ENCODE measurements around the gene BARD1.
"Not testable (repeated sequence)": the region's sequence is repeated elsewhere in the genome, so short reads cannot be mapped to it uniquely, and the experiment has no call there.

The BARD1 gene

GRCh38 chr2:214699236-214699635 is 110.2 kb downstream of the BARD1 start:
- DNase-seq (ENCODE audit: extremely low read depth, insufficient read length): no peak
- Histone ChIP-seq H3K36me3 (ENCODE audit: control insufficient read depth, insufficient read depth, low read length) (no peaks in the 10 kb centered on the region), H3K4me3 (replicated peaks; ENCODE audit: low read depth, low read length) (no peak overlapping the region), H3K27me3 (replicated peaks; ENCODE audit: control insufficient read depth, insufficient read depth, low read length) (no peaks in the 10 kb centered on the region)
- no peak for TF ChIP-seq CTCF (IDR thresholded peaks at IDR 0.05; ENCODE audit: insufficient read depth, low read length, poor library complexity, severe bottlenecking)

- H3K4me3 ChIP-seq (replicated peaks; ENCODE audit: low read depth, low read length): no peak overlapping the region
- DNase-seq (ENCODE audit: extremely low read depth, insufficient read length): no peak
Observed at GRCh38 chr2:214696681-214697080, 112.8 kb downstream of the BARD1 start.

GRCh38 chr2:214695789-214696188 is 113.7 kb downstream of the BARD1 start:
- H3K36me3 ChIP-seq (ENCODE audit: control insufficient read depth, insufficient read depth, low read length): no peaks in the 10 kb centered on the region
- H3K27me3 ChIP-seq (replicated peaks; ENCODE audit: control insufficient read depth, insufficient read depth, low read length): no peaks in the 10 kb centered on the region
- TF ChIP-seq CTCF (IDR thresholded peaks at IDR 0.05; ENCODE audit: insufficient read depth, low read length, poor library complexity, severe bottlenecking): no peak
- no peak overlapping the region for H3K4me3 ChIP-seq (replicated peaks; ENCODE audit: low read depth, low read length)
- DNase-seq (ENCODE audit: extremely low read depth, insufficient read length): no peak

More at GRCh38 chr2:214696681-214697080, 112.8 kb downstream of the BARD1 start:
- Histone ChIP-seq H3K36me3 (ENCODE audit: control insufficient read depth, insufficient read depth, low read length) (no peaks in the 10 kb centered on the region), H3K27me3 (replicated peaks; ENCODE audit: control insufficient read depth, insufficient read depth, low read length) (no peaks in the 10 kb centered on the region)
- TF ChIP-seq CTCF (IDR thresholded peaks at IDR 0.05; ENCODE audit: insufficient read depth, low read length, poor library complexity, severe bottlenecking): no peak

GRCh38 chr2:214683557-214683956 is 125.9 kb downstream of the BARD1 start:
- H3K4me3 ChIP-seq (replicated peaks; ENCODE audit: low read depth, low read length): peak overlapping the region; percentile 60
- not testable (repeated sequence) for DNase-seq (ENCODE audit: extremely low read depth, insufficient read length); H3K36me3 ChIP-seq (ENCODE audit: control insufficient read depth, insufficient read depth, low read length); H3K27me3 ChIP-seq (replicated peaks; ENCODE audit: control insufficient read depth, insufficient read depth, low read length)

- DNase-seq (ENCODE audit: extremely low read depth, insufficient read length): no peak
- TF ChIP-seq CTCF (IDR thresholded peaks at IDR 0.05; ENCODE audit: insufficient read depth, low read length, poor library complexity, severe bottlenecking): no peak
- no peaks in the 10 kb centered on the region for H3K36me3 ChIP-seq (ENCODE audit: control insufficient read depth, insufficient read depth, low read length)
Observed at GRCh38 chr2:214679736-214680135, 129.7 kb downstream of the BARD1 start.

GRCh38 chr2:214676421-214677089 is 132.9 kb downstream of the BARD1 start:
- Histone ChIP-seq H3K4me3 (replicated peaks; ENCODE audit: low read depth, low read length) (no peak overlapping the region), H3K36me3 (ENCODE audit: control insufficient read depth, insufficient read depth, low read length) (no peaks in the 10 kb centered on the region)

More at GRCh38 chr2:214679736-214680135, 129.7 kb downstream of the BARD1 start:
- H3K4me3 ChIP-seq (replicated peaks; ENCODE audit: low read depth, low read length): no peak overlapping the region
- no peaks in the 10 kb centered on the region for H3K27me3 ChIP-seq (replicated peaks; ENCODE audit: control insufficient read depth, insufficient read depth, low read length)

More at GRCh38 chr2:214676421-214677089, 132.9 kb downstream of the BARD1 start:
- no peaks in the 10 kb centered on the region for H3K27me3 ChIP-seq (replicated peaks; ENCODE audit: control insufficient read depth, insufficient read depth, low read length)
- no peak for DNase-seq (ENCODE audit: extremely low read depth, insufficient read length)
- TF ChIP-seq CTCF (IDR thresholded peaks at IDR 0.05; ENCODE audit: insufficient read depth, low read length, poor library complexity, severe bottlenecking): no peak

Data from GM06990 (cell line).